ENCODE measurements around the gene SMC2.

SMC2 gene

DNA sequence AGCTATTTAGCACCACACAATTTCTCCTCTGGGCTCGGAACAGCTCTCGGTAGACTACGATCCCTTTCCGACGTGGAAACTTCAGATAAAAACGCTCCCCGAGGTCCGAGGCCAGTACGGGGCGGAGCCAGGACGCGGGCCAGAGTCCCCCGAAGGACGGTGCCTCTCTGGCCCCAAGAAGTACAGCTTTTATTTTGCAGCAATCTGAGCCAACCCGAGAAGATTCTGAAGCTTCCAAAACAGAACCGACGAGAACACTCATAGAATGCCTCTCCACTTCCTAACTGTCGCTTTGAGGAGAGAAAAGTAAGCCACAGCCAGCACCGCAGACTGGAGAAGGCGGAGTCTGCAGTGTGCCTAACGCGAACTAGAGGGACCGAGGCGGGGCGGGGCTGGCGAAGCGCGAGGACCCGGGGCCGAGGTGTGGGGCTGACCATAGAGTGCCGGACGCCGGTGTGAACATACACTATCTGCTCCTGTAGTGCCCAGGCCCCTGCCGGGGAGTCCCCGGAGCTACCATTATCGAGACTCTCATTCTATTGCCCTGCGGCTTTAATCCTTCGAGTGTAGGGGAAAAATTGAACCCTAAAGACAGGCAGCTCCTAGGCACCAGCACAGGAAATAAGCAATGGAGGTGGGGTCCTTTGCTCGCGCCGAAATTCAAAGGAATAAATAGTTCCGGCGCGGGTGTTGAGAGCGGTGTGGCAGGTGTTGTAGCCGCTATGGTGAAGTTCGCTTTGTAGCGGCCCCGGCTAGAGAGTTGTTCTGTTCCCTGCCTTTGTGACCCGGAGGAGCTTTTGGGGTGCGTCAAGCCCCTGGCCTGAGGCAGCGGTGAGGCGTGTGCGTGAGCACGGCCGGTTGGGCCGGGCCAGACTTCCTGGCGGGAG lies at the start of gene SMC2 (continued):
- TF ChIP-seq, protein P1, sequence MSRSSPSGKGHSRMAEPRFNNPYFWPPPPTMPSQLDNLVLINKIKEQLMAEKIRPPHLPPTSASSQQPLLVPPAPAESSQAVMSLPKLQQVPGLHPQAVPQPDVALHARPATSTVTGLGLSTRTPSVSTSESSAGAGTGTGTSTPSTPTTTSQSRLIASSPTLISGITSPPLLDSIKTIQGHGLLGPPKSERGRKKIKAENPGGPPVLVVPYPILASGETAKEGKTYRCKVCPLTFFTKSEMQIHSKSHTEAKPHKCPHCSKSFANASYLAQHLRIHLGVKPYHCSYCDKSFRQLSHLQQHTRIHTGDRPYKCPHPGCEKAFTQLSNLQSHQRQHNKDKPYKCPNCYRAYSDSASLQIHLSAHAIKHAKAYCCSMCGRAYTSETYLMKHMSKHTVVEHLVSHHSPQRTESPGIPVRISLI (tag by site-specific recombination; IDR thresholded peaks at IDR 0.05), result no peak
- TF ChIP-seq ZNF174 (tag by site-specific recombination; IDR thresholded peaks at IDR 0.05) (no peak), ZFHX2 (tag by site-specific recombination; conservative IDR thresholded peaks at IDR 0.05) (0 out of 2 replicates have a peak, but pooled peaks have one; percentile 11), ZNF654 (tag by site-specific recombination; IDR thresholded peaks at IDR 0.05; ENCODE audit: low read depth) (no peak), ZNF23 (tag by site-specific recombination; IDR thresholded peaks at IDR 0.05; ENCODE audit: borderline replicate concordance) (no peak), ZNF548 (tag by site-specific recombination; IDR thresholded peaks at IDR 0.05) (no peak), ZNF544 (tag by site-specific recombination; IDR thresholded peaks at IDR 0.05) (no peak), ZNF248 (tag by site-specific recombination; IDR thresholded peaks at IDR 0.05) (no peak), ZNF221 (tag by site-specific recombination; IDR thresholded peaks at IDR 0.05; ENCODE audit: borderline replicate concordance) (no peak), ZNF510 (tag by site-specific recombination; IDR thresholded peaks at IDR 0.05; ENCODE audit: insufficient replicate concordance) (no peak), ZNF214 (tag by site-specific recombination; IDR thresholded peaks at IDR 0.05; ENCODE audit: borderline replicate concordance) (no peak), ZFP41 (tag by site-specific recombination; IDR thresholded peaks at IDR 0.05; ENCODE audit: borderline replicate concordance) (no peak), ZNF423 (tag by site-specific recombination; IDR thresholded peaks at IDR 0.05) (no peak), GLI2 (tag by site-specific recombination; IDR thresholded peaks at IDR 0.05; ENCODE audit: borderline replicate concordance, low read depth) (no peak)
- TF ChIP-seq, protein P2, sequence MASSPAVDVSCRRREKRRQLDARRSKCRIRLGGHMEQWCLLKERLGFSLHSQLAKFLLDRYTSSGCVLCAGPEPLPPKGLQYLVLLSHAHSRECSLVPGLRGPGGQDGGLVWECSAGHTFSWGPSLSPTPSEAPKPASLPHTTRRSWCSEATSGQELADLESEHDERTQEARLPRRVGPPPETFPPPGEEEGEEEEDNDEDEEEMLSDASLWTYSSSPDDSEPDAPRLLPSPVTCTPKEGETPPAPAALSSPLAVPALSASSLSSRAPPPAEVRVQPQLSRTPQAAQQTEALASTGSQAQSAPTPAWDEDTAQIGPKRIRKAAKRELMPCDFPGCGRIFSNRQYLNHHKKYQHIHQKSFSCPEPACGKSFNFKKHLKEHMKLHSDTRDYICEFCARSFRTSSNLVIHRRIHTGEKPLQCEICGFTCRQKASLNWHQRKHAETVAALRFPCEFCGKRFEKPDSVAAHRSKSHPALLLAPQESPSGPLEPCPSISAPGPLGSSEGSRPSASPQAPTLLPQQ (tag by site-specific recombination; IDR thresholded peaks at IDR 0.05), result peak; percentile 62
- TF ChIP-seq, protein P3, sequence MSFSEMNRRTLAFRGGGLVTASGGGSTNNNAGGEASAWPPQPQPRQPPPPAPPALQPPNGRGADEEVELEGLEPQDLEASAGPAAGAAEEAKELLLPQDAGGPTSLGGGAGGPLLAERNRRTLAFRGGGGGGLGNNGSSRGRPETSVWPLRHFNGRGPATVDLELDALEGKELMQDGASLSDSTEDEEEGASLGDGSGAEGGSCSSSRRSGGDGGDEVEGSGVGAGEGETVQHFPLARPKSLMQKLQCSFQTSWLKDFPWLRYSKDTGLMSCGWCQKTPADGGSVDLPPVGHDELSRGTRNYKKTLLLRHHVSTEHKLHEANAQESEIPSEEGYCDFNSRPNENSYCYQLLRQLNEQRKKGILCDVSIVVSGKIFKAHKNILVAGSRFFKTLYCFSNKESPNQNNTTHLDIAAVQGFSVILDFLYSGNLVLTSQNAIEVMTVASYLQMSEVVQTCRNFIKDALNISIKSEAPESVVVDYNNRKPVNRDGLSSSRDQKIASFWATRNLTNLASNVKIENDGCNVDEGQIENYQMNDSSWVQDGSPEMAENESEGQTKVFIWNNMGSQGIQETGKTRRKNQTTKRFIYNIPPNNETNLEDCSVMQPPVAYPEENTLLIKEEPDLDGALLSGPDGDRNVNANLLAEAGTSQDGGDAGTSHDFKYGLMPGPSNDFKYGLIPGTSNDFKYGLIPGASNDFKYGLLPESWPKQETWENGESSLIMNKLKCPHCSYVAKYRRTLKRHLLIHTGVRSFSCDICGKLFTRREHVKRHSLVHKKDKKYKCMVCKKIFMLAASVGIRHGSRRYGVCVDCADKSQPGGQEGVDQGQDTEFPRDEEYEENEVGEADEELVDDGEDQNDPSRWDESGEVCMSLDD (tag by site-specific recombination; IDR thresholded peaks at IDR 0.05), result 0 out of 2 replicates have a peak, but pooled peaks have one; percentile 23
- TF ChIP-seq, protein P4, sequence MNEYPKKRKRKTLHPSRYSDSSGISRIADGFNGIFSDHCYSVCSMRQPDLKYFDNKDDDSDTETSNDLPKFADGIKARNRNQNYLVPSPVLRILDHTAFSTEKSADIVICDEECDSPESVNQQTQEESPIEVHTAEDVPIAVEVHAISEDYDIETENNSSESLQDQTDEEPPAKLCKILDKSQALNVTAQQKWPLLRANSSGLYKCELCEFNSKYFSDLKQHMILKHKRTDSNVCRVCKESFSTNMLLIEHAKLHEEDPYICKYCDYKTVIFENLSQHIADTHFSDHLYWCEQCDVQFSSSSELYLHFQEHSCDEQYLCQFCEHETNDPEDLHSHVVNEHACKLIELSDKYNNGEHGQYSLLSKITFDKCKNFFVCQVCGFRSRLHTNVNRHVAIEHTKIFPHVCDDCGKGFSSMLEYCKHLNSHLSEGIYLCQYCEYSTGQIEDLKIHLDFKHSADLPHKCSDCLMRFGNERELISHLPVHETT (tag by site-specific recombination; IDR thresholded peaks at IDR 0.05), result 0 out of 2 replicates have a peak, but pooled peaks have one; percentile 30
- TF ChIP-seq, protein P5, sequence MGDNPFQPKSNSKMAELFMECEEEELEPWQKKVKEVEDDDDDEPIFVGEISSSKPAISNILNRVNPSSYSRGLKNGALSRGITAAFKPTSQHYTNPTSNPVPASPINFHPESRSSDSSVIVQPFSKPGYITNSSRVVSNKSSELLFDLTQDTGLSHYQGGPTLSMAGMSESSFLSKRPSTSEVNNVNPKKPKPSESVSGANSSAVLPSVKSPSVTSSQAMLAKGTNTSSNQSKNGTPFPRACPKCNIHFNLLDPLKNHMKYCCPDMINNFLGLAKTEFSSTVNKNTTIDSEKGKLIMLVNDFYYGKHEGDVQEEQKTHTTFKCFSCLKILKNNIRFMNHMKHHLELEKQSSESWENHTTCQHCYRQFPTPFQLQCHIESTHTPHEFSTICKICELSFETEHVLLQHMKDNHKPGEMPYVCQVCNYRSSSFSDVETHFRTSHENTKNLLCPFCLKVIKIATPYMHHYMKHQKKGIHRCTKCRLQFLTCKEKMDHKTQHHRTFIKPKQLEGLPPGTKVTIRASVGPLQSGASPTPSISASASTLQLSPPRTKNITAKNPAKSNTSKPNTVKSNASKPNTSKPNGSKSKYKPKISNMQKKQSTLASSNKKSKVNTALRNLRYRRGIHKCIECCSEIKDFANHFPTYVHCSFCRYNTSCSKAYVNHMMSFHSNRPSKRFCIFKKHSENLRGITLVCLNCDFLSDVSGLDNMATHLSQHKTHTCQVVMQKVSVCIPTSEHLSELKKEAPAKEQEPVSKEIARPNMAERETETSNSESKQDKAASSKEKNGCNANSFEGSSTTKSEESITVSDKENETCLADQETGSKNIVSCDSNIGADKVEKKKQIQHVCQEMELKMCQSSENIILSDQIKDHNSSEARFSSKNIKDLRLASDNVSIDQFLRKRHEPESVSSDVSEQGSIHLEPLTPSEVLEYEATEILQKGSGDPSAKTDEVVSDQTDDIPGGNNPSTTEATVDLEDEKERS (tag by site-specific recombination; IDR thresholded peaks at IDR 0.05), result no peak
- TF ChIP-seq, protein P6, sequence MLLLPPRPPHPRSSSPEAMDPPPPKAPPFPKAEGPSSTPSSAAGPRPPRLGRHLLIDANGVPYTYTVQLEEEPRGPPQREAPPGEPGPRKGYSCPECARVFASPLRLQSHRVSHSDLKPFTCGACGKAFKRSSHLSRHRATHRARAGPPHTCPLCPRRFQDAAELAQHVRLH (tag by site-specific recombination; IDR thresholded peaks at IDR 0.05), result no peak
- TF ChIP-seq, protein P7, sequence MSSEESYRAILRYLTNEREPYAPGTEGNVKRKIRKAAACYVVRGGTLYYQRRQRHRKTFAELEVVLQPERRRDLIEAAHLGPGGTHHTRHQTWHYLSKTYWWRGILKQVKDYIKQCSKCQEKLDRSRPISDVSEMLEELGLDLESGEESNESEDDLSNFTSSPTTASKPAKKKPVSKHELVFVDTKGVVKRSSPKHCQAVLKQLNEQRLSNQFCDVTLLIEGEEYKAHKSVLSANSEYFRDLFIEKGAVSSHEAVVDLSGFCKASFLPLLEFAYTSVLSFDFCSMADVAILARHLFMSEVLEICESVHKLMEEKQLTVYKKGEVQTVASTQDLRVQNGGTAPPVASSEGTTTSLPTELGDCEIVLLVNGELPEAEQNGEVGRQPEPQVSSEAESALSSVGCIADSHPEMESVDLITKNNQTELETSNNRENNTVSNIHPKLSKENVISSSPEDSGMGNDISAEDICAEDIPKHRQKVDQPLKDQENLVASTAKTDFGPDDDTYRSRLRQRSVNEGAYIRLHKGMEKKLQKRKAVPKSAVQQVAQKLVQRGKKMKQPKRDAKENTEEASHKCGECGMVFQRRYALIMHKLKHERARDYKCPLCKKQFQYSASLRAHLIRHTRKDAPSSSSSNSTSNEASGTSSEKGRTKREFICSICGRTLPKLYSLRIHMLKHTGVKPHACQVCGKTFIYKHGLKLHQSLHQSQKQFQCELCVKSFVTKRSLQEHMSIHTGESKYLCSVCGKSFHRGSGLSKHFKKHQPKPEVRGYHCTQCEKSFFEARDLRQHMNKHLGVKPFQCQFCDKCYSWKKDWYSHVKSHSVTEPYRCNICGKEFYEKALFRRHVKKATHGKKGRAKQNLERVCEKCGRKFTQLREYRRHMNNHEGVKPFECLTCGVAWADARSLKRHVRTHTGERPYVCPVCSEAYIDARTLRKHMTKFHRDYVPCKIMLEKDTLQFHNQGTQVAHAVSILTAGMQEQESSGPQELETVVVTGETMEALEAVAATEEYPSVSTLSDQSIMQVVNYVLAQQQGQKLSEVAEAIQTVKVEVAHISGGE (tag by site-specific recombination; conservative IDR thresholded peaks at IDR 0.05; ENCODE audit: low read depth), result peak; percentile 46
- TF ChIP-seq, protein P8, sequence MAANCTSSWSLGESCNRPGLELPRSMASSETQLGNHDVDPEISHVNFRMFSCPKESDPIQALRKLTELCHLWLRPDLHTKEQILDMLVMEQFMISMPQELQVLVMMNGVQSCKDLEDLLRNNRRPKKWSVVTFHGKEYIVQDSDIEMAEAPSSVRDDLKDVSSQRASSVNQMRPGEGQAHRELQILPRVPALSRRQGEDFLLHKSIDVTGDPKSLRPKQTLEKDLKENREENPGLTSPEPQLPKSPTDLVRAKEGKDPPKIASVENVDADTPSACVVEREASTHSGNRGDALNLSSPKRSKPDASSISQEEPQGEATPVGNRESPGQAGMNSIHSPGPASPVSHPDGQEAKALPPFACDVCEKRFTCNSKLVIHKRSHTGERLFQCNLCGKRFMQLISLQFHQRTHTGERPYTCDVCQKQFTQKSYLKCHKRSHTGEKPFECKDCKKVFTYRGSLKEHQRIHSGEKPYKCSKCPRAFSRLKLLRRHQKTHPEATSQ (tag by site-specific recombination; IDR thresholded peaks at IDR 0.05), result no peak
